Neural progenitor cell (in vitro differentiated cells): ENCODE measurements around the gene IQCH.

Experiments used
- CTCF ChIP-seq: fragments of 200-600 bp; sonication (generic); IDR thresholded peaks from 2 replicates; pipeline ENCODE4 v1.5.1; 2017; ENCODE audit warnings: antibody characterized with exemption, mild to moderate bottlenecking
- EZH2 ChIP-seq: fragments of 200-600 bp; sonication (generic); IDR thresholded peaks from 2 replicates; pipeline ENCODE4 v1.6.1; 2017; ENCODE audit warnings: antibody characterized with exemption, mild to moderate bottlenecking, moderate library complexity

GRCh38 chr15:67534360-67534759 is 279.8 kb downstream of the IQCH start:
- TF ChIP-seq EZH2 (no peak), CTCF (no peak)
